Stimulated activated CD8-positive, alpha-beta memory T cell treated with anti-CD3 and anti-CD28 coated beads, Interleukin-7, amount 100 ng/mL, for 1 hour (primary cell): ENCODE results near the gene TGFBI.

Experiments
- DNase-seq, 2 donors: peaks; one replicate each; pipeline ENCODE4 v3.0.0-alpha.2; 2020; ENCODE audit warnings: low read depth in 2 of 2

Gene TGFBI

GRCh38 chr5:136028782-136029742, at the start of gene TGFBI:
TGFBI (plus strand) TSS chr5:136028988; CDS start chr5:136029056, 68 bp downstream.
- DNase-seq, result no peak

GRCh38 chr5:135978993-135979392, 49.8 kb upstream of the TGFBI start:
- no peak for DNase-seq

- DNase-seq, result no peak
Measured at GRCh38 chr5:135979510-135979909, 49.3 kb upstream of the TGFBI start.

GRCh38 chr5:135980620-135981019, 48.2 kb upstream of the TGFBI start:
- DNase-seq, result no peak

GRCh38 chr5:135985951-135986350, 42.8 kb upstream of the TGFBI start:
- no peak for DNase-seq

- no peak for DNase-seq
Measured at GRCh38 chr5:135986401-135986800, 42.4 kb upstream of the TGFBI start.

GRCh38 chr5:135986891-135987401, 41.8 kb upstream of the TGFBI start:
- no peak for DNase-seq

- DNase-seq, result no peak
Measured at GRCh38 chr5:135988546-135988945, 40.2 kb upstream of the TGFBI start.

GRCh38 chr5:135989686-135990085, 39.1 kb upstream of the TGFBI start:
- DNase-seq, result no peak

- no peak for DNase-seq
Measured at GRCh38 chr5:135990528-135991255, 38.1 kb upstream of the TGFBI start.

- no peak for DNase-seq
Measured at GRCh38 chr5:135991429-135991828, 37.4 kb upstream of the TGFBI start.

- no peak for DNase-seq
Measured at GRCh38 chr5:135993335-135993879, 35.4 kb upstream of the TGFBI start.

- no peak for DNase-seq
Measured at GRCh38 chr5:135993880-135994636, 34.7 kb upstream of the TGFBI start.

- no peak for DNase-seq
Measured at GRCh38 chr5:135995976-135996375, 32.8 kb upstream of the TGFBI start.

- DNase-seq, result no peak
Measured at GRCh38 chr5:135996611-135997010, 32.2 kb upstream of the TGFBI start.

GRCh38 chr5:135997673-135998335, 31.0 kb upstream of the TGFBI start:
- no peak for DNase-seq

- no peak for DNase-seq
Measured at GRCh38 chr5:135998889-135999288, 29.9 kb upstream of the TGFBI start.

- DNase-seq, result no peak
Measured at GRCh38 chr5:135999406-136000139, 29.2 kb upstream of the TGFBI start.

- no peak for DNase-seq
Measured at GRCh38 chr5:136000147-136000546, 28.6 kb upstream of the TGFBI start.

GRCh38 chr5:136000932-136001331, 27.9 kb upstream of the TGFBI start:
- DNase-seq, result no peak
